NCI-H510A treated with DMSO at 0.1 percent for 48 hours (cell line): ENCODE results near the gene WDR59.
A peak's percentile ranks its signal among the peaks of the same experiment; 100 is the strongest.
"Not testable (repeated sequence)": the region's sequence is repeated elsewhere in the genome, so short reads cannot be mapped to it uniquely, and the experiment has no call there.

Experiments
- DNase-seq: peaks from one replicate; lab custom pipeline; 2025; lab: John Stamatoyannopoulos, UW

WDR59 gene, protein sequence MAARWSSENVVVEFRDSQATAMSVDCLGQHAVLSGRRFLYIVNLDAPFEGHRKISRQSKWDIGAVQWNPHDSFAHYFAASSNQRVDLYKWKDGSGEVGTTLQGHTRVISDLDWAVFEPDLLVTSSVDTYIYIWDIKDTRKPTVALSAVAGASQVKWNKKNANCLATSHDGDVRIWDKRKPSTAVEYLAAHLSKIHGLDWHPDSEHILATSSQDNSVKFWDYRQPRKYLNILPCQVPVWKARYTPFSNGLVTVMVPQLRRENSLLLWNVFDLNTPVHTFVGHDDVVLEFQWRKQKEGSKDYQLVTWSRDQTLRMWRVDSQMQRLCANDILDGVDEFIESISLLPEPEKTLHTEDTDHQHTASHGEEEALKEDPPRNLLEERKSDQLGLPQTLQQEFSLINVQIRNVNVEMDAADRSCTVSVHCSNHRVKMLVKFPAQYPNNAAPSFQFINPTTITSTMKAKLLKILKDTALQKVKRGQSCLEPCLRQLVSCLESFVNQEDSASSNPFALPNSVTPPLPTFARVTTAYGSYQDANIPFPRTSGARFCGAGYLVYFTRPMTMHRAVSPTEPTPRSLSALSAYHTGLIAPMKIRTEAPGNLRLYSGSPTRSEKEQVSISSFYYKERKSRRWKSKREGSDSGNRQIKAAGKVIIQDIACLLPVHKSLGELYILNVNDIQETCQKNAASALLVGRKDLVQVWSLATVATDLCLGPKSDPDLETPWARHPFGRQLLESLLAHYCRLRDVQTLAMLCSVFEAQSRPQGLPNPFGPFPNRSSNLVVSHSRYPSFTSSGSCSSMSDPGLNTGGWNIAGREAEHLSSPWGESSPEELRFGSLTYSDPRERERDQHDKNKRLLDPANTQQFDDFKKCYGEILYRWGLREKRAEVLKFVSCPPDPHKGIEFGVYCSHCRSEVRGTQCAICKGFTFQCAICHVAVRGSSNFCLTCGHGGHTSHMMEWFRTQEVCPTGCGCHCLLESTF

GRCh38 chr16:74984529-74985296 is at the start of gene WDR59:
WDR59 (minus strand) TSS chr16:74985123; CDS start chr16:74985017, 106 bp downstream.
- peak; percentile 94 for DNase-seq

DNA sequence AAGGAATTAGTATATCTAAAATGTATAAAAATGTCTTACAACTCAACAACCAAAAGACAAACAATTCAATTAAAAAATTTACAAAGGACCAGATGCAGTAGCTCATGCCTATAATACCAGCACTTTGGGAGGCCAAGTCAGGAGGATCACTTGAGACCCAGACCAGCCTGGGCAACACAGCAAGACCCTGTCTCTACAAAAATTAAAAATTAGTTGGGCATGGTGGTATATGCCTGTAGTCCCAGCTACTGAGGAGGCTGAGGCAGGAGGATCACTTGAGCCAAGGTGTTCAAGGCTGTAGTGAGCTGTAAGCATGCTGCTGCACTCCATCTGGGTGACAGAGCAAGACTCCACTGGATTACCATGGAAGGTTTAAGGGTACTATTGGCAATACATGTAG is 47.7 kb upstream of the WDR59 start:
- DNase-seq, result no peak

GRCh38 chr16:75029854-75030253 is 44.9 kb upstream of the WDR59 start:
- no peak for DNase-seq

- DNase-seq, result no peak
Observed at GRCh38 chr16:75028544-75029135, 43.7 kb upstream of the WDR59 start.

GRCh38 chr16:75027520-75028300 is 42.8 kb upstream of the WDR59 start:
- DNase-seq, result no peak

- no peak for DNase-seq
Observed at GRCh38 chr16:75026892-75027391, 42.0 kb upstream of the WDR59 start.

GRCh38 chr16:75026239-75026891 is 41.4 kb upstream of the WDR59 start:
- DNase-seq, result not testable (repeated sequence)

- DNase-seq, result no peak
Observed at GRCh38 chr16:75025761-75026160, 40.8 kb upstream of the WDR59 start.

GRCh38 chr16:75024594-75024993 is 39.7 kb upstream of the WDR59 start:
- no peak for DNase-seq

- DNase-seq, result no peak
Observed at GRCh38 chr16:75024182-75024581, 39.3 kb upstream of the WDR59 start.

- no peak for DNase-seq
Observed at GRCh38 chr16:75023009-75023408, 38.1 kb upstream of the WDR59 start.

GRCh38 chr16:75022567-75022966 is 37.6 kb upstream of the WDR59 start:
- no peak for DNase-seq

GRCh38 chr16:75021410-75021809 is 36.5 kb upstream of the WDR59 start:
- no peak for DNase-seq

GRCh38 chr16:75019586-75019985 is 34.7 kb upstream of the WDR59 start:
- no peak for DNase-seq

DNA sequence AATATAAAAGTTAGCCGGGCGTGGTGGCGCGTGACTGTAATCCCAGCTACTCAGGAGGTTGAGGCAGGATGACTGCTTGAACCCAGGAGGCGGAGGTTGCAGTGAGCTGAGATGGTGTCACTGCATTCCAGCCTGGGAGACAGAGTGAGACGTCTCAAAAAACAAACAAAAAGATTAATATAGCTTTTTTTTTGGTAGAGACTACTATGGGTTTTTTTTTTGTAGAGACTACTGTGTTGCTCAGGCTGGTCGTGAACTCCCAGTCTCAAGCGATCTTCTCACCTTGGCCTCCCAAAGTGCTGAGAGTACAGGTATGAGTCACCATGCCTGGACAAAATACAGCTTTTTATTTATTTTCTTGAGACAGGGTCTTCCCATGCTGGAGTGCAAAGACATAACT is 34.1 kb upstream of the WDR59 start:
- DNase-seq, result no peak

DNA sequence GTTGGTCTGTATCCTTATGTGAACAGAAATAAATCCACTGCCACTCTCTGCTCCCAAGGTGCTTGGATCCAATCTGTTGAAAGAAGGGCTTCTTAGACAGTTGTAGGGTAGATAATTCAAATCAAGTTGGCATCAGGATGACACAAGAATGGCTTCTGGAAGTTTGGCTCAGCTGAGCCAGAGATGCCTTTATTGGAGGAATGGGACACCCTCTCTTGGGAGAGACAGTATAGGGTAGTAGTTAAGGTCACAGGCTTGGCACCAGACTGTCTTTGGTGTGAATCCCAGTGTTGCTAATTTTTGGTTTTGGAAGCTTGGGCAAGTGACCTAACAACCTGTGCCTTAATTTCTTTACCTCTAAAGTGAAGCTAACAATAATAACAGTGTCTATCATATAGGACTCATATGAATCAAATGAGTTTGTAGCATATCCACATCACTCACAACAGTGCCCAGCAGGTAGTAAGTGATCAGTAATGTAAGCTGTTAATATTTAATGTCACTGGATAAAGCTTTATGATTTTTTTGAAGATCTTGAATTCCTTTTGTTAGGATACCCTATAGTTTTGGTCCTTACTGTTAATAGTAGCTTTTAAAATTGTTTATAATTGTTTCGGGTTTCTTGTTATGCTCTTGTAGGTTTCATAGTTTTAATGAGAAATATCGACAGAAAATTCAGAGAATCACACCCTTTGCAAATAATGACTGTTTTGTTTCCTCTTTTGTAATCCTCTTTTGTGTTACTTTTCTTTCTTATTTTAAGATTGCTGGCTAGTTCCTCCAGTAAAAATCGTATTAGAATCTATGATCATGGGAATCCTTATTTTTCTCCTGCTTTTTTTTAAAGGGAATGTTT is 33.0 kb upstream of the WDR59 start:
- no peak for DNase-seq

DNA sequence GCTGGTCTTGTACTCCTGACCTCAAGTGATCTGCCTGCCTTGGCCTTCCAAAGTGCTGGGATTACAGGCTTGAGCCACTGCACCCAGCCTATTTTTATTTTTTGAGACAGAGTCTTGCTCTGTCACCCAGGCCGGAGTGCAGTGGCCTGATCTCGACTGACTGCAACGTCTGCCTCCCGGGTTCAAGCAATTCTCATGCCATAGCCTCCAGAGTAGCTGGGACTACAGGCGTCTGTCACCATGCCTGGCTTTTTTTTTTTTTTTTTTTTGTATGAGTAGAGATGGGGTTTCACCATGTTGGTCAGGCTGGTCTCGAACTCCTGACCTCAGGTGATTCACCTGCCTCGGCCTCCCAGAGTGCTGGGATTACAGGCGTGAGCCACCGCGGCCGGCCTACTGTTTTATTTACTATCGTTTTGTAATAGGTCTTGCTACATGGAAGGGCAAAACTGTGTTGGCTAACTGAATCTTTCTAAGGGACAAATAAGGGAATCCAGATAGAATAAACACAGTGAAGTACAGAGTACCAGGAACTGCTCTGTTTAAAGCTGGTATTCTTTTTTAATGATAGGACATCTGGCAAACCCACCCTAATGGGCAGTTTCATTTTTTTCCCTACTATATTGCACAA is 31.6 kb upstream of the WDR59 start:
- not testable (repeated sequence) for DNase-seq

DNA sequence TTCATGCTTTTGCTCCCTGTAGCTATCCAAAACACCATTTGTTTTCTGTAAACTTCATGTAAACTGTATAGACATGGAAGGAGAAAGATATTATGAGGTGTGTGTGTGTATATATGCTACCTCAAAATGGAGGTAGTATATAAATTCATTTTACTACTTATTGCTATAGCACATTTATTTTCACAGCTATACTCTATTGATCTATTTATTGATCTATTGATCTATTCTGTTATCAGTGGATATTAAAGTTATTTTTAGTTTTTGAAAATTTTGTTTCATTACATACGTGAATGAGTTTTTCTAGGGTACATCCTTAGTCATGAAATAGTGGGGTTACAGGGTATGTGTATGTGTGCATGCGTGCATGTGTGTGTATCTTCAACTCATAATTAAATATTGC is 29.4 kb upstream of the WDR59 start:
- DNase-seq, result no peak

DNA sequence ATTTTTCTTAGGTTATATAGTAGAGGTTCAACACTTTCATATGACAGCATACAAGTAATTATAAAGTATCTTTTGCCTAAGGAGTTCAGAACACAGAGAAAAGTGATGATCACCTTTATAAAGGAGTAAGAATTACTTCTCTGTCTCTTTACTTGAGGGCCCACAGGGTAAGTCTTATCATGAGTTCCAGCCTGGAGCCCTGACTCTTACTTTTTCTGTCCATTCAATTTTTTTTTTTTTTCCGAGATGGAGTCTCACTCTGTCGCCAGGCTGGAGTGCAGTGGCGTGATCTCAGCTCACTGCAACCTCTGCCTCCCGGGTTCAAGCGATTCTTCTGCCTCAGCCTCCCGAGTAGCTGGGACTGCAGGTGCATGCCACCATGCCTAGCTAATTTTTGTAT is 28.2 kb upstream of the WDR59 start:
- not testable (repeated sequence) for DNase-seq
